ENCODE measurements around the gene PADI6. TPM values are rescaled to one million over a fixed set of nuclear protein-coding genes. Genes with fewer than 3 reads are reported as not detected.

Gene PADI6
- total and polyA plus RNA-seq, 10 of the 15 experiments (the other 5 are each of a cell fraction or from before 2014, with no cell fraction given): not detected

DNA sequence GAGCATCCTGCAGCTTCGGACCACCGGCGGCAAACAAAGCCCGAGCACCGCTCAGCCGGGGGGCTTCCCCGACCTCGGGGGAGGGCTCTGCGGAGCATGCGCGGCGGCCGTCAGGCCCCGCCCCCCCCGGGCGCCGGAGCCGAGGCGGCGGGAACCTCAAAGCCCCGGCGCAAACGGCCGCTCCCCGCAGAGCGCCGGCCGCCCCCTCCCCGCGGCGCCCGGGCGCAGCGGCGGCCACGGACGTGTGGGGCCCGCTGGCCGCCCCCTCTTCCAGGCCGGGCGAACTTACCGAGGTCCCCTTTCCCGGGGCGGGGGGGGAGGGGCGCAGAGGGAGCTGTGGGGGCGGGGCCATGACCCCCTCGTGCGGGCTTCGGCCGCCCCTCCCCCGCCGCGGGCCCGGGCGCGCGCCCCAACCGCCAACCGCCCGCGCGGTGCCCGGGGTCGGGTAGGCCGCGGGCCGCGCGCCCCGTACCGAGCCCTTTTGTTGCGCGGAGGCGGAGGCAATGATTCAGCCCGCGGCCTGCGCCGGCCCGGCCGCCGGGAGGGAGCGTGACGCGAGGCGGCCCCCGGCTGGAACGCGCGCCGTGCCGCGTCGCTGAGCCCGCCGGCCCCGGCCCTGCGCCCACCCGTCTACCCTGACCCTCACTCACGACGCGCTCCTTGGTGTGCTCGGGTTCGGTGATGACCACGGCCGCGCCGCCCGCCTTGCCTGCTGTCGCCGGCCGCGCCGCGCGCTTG lies 65.8 kb downstream of the PADI6 start (continued):
- TF ChIP-seq, protein P1, sequence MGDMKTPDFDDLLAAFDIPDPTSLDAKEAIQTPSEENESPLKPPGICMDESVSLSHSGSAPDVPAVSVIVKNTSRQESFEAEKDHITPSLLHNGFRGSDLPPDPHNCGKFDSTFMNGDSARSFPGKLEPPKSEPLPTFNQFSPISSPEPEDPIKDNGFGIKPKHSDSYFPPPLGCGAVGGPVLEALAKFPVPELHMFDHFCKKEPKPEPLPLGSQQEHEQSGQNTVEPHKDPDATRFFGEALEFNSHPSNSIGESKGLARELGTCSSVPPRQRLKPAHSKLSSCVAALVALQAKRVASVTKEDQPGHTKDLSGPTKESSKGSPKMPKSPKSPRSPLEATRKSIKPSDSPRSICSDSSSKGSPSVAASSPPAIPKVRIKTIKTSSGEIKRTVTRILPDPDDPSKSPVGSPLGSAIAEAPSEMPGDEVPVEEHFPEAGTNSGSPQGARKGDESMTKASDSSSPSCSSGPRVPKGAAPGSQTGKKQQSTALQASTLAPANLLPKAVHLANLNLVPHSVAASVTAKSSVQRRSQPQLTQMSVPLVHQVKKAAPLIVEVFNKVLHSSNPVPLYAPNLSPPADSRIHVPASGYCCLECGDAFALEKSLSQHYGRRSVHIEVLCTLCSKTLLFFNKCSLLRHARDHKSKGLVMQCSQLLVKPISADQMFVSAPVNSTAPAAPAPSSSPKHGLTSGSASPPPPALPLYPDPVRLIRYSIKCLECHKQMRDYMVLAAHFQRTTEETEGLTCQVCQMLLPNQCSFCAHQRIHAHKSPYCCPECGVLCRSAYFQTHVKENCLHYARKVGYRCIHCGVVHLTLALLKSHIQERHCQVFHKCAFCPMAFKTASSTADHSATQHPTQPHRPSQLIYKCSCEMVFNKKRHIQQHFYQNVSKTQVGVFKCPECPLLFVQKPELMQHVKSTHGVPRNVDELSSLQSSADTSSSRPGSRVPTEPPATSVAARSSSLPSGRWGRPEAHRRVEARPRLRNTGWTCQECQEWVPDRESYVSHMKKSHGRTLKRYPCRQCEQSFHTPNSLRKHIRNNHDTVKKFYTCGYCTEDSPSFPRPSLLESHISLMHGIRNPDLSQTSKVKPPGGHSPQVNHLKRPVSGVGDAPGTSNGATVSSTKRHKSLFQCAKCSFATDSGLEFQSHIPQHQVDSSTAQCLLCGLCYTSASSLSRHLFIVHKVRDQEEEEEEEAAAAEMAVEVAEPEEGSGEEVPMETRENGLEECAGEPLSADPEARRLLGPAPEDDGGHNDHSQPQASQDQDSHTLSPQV (IDR thresholded peaks at IDR 0.05): no peak
- TF ChIP-seq EGR1 (IDR thresholded peaks at IDR 0.05; ENCODE audit: borderline replicate concordance in 1 of 2, low read depth in 2 of 2, low read length in 2 of 2): peak in 1 of 2 experiments; percentile 72; a peak in 2 of 3 replicates
- no peak; the same call in 1 of the 2 replicates for TF ChIP-seq LARP7 (IDR thresholded peaks at IDR 0.05)
- no peak for TF ChIP-seq NFIC (IDR thresholded peaks at IDR 0.05; ENCODE audit: low read depth, low read length)
- 0 out of 2 replicates have a peak, but pooled peaks have one; percentile 3 for TF ChIP-seq TCF3 (IDR thresholded peaks at IDR 0.05; ENCODE audit: borderline replicate concordance, insufficient read depth, low read depth, low read length)
